GM19463 (cell line): Measurements from ENCODE around the gene OR10AD1.
A peak's percentile ranks its signal among the peaks of the same experiment; 100 is the strongest.

Source experiments
- ATAC-seq: cut with Tn5 transposase; IDR thresholded peaks from one replicate; pipeline ENCODE4 v1.9.1; 2021; ENCODE audit warnings: mild to moderate bottlenecking, moderate library complexity; ENCODE audit not compliant: unreplicated experiment

Gene OR10AD1

GRCh38 chr12:48192861-48193260 lies 10.2 kb downstream of the OR10AD1 start:
- no peak for ATAC-seq

- ATAC-seq = no peak
Observed at GRCh38 chr12:48191096-48191495, 12.0 kb downstream of the OR10AD1 start.

GRCh38 chr12:48189331-48190125 lies 13.6 kb downstream of the OR10AD1 start:
- no peak for ATAC-seq

DNA sequence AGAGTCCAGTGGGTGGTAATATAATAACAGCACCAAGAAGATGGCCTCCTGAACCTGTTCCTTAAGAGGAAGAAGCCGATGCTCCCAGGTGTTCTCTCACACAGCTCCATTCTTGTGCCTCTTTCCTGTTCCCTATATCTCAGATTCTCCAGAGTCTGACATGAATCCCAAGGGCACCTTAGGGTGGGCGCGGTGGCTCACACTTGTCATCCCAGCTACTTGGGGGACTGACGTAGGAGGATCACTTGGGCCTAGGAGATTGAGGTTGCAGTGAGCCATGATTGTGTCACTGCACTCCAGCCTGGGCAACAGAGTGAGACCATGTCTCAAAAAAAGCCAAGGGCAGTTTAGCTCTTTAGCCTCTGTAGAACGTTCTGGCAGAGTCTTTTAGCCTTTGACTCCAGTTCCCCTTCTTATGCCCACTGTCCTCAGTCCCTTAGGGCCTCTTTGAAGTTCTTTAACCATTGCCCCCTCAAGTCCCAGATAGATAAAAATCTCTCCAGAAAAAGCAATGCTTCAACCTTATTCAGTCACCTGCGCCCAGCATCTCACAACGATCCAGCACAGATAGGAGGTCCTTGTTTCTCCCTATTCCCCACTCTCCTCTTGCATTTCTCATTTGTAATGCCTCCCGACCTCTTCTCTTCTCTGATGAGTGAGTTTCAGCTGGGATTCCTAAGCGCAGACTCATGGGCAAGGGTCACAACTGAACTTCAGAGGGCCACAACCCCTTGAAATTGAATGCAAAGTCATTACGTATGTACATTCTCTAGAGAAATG lies 15.0 kb downstream of the OR10AD1 start:
- no peak for ATAC-seq

DNA sequence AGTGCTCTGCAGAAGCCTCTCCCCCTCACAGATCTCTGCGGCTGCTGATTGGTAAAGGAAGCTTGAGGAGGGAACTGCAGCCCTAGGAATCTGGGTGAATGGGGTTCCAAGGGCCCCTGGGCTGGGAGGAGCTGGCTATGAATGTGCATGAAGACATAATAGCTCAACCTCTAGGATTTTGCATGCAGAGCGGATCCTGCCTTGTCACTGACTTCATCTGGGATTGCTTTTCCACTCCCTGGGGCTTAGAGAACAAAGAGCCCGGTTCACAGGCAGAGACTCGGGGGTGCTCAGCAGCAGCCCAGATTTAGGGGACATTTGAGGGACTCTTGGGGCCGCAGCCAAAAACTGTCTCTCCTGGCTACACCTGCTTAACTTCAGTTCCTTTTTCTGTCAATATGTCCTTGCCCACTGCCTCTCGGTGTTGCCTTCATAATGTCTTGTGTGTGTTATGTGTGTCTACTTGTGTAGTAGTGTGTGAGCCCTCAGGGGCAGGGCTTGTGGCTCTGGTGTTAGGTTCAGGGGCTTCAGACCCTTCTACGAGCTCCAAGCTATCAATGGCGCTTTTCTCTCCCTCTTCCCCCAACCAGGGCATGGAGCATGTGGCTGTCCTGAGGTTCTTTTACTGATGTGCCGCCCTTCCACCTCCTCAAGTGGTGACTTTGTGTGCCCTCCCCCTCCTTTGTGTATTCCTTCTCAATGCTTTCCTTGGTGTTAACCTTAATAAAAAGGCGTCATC lies 17.7 kb downstream of the OR10AD1 start:
- no peak for ATAC-seq

- ATAC-seq = no peak
Observed at GRCh38 chr12:48184549-48184922, 18.6 kb downstream of the OR10AD1 start.

DNA sequence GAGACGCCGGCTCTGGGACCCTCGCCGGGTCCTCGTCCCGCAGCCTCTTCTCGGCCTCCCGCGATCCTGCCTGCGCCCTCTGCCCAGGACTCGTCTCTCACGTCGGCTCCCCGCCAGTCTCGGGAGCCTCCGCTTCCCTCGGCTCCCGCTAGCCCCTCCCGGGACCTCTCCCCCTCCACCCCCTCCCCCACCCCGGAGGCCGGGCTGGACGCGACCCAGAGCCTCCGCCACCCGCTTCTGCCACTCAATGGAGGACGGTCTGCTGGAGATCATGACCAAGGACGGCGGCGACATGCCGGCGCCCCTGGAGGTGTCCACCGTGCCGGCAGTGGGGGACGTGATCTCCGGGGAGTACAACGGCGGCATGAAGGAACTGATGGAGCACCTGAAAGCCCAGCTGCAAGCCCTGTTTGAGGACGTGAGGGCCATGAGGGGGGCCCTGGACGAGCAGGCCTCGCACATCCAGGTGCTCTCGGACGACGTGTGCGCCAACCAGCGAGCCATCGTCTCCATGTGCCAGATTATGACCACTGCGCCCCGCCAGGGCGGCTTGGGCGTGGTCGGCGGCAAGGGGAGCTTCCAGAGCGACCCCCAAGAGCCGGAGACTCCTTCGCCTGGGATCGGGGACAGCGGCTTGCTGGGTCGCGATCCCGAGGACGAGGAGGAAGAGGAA lies 19.1 kb downstream of the OR10AD1 start:
- ATAC-seq = no peak

DNA sequence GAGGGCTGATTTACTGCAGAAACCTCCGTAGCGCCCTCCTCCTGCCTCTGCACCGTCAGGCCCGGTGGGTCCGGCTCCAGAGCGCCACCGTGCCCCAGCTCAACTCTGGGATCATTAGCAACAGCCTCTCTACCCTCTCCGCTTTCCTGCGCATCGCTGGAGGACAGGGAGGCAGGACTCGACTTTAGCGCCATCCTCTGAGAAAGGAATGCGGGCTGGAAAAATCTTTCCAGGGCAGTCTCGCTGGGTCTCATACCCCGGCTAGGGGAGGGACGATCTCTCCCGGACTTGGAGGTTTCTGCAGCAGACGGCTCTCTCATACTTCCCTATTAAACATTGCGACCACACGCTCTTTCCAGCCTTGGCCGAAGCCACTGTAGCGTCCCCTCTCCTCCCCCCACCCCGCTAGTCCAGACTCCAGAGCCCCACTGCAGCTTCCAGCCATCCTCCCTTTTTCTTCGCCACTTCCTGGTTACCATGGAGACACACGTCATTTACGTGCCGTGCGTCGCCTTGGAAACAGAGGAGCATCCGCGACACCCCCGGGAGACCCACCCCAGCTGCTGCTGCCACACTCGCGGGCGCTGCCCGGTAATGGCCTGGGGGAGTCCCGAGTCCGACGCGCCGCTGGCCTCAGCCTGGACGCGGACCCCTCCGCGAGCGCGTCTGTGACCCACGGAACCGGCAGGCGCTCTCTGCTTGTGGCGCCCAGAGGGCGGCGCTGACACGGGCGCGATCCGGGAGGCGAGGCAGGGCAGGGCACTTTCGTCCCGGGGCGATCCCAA lies 19.8 kb downstream of the OR10AD1 start, which contains the start of gene CCDC184:
TSS of gene CCDC184 (plus strand) at position 554 of the 785 bp plus-strand sequence. CDS start 479 bp downstream, outside the sequence.
- ATAC-seq = peak; percentile 75

GRCh38 chr12:48182631-48183030 lies 20.5 kb downstream of the OR10AD1 start:
- no peak for ATAC-seq

- ATAC-seq = no peak
Observed at GRCh38 chr12:48180857-48181495, 22.1 kb downstream of the OR10AD1 start.

DNA sequence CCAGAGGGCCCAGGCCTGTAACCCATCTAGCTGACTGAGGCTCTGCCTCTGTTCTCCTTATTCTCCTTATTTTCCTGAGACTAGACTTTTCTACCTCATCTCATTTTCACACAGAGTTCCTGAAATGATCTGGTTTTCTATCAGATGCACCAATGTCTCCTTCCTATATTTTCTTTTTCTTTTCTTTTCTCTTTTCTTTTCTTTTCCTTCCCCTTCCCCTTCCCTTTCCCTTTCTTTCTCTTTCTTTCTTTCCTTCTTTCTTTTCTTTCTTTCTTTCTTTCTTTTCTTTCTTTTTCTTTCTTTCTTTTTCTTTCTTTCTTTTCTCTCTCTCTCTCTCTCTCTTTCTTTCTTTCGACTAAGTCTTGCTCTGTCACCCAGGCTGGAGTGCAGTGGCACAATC lies 22.7 kb downstream of the OR10AD1 start:
- no peak for ATAC-seq

GRCh38 chr12:48179466-48179865 lies 23.6 kb downstream of the OR10AD1 start:
- ATAC-seq = no peak

DNA sequence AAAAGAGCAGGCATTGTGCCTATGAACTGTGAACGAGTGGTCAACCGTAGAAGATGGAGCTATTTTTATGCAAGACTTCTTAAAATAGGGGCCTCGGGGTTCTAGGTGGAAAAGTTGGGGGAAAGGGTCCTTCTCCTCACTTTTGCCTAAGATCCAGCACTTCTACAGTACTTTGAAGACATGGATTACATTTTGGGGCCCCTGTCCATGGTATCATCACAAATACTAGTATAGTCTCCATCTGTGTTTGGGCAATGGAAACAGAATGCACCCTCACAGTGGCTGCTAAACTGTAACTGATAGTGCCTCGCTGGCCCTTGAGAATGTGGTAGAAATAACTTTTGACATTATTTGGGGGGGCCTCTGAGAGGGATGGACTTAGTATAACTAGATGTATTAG lies 25.1 kb downstream of the OR10AD1 start:
- no peak for ATAC-seq

- no peak for ATAC-seq
Observed at GRCh38 chr12:48176417-48176751, 26.7 kb downstream of the OR10AD1 start.

- ATAC-seq = no peak
Observed at GRCh38 chr12:48175613-48176416, 27.3 kb downstream of the OR10AD1 start.

- no peak for ATAC-seq
Observed at GRCh38 chr12:48169011-48169410, 34.1 kb downstream of the OR10AD1 start.

DNA sequence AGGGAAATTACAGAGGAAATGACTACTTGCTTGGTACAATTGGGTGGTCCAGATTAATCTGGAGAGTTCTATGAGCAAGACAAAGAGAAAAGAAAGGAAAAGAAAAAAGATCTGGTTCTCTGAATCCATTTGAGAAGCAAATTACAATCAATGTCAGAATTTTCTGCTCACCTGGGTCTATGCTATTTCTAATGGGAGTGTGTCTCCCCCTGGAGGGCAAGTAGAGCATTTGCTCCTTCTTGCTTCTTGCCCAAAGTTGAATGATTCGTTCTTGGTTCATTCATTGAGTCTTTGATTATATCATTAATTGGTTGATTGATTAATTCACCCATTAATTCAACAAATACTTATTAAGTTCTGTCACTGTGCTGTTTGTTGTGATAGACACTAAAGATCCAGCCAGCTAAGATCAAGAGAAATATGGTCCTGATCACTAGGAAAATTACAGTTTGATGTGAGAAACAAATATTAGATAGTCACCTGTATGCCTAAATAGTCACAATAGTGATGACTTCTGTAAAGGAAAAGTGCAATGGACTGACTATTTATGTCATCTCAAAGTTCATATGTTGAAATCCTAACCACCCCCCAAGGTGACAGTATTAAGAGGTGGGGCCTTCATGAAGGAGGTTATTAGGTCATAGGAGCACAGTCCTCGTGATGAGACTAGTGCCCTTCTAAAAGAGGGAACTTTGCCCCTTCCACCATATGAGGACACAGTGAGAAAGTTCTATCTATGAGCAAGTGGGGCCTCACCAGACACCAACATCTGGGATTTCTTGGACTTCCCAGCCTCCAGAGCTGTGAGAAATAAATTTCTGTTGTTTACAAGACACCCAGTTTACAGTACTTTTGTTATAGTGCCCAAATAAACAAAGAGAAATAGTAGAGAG lies 37.8 kb downstream of the OR10AD1 start:
- ATAC-seq = no peak

- no peak for ATAC-seq
Observed at GRCh38 chr12:48164451-48164850, 38.6 kb downstream of the OR10AD1 start.
